GM12872 (cell line): Measurements from ENCODE around the gene SNRPB2.

Experiments used
- CTCF ChIP-seq: IDR thresholded peaks from 3 replicates; pipeline ENCODE4 v1.5.1; 2011; ENCODE audit warnings: low read depth, mild to moderate bottlenecking, low read length, moderate library complexity; ENCODE audit not compliant: insufficient read depth

The SNRPB2 gene

GRCh38 chr20:16732506-16733152 is 2.8 kb downstream of the SNRPB2 start:
- TF ChIP-seq CTCF: no peak

- no peak for TF ChIP-seq CTCF
Measured at GRCh38 chr20:16740365-16741072, 10.7 kb downstream of the SNRPB2 start.

DNA sequence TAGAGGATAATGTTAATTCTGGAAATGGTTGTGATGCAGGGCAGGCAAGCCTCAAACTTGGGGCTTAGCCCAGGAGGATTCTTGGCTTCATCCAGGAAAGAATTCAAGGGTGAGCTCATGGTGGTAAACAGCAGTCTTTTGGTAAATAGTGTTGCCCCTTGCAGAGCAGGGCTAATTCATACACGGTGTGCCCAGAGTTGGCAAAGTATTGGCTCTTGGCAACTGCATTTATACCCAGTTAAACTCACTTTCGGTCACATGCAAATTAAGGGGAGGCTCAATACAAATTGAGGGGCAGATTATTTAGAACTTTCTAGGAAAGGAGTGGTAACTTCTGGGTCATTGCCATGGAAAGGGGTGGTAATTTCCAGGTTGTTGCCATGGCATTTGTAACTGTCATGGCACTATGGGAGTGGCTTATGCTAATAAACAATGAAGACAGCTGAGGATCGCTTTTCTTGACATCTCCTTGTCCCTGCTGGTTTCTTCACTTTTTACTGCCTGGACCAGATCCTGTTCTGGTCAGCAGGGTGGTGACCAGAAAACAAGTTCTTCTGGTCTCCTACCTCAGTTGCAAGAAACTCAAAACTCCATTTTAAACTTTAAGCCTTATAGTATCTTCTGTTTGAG is 14.5 kb downstream of the SNRPB2 start:
- no peak for TF ChIP-seq CTCF

DNA sequence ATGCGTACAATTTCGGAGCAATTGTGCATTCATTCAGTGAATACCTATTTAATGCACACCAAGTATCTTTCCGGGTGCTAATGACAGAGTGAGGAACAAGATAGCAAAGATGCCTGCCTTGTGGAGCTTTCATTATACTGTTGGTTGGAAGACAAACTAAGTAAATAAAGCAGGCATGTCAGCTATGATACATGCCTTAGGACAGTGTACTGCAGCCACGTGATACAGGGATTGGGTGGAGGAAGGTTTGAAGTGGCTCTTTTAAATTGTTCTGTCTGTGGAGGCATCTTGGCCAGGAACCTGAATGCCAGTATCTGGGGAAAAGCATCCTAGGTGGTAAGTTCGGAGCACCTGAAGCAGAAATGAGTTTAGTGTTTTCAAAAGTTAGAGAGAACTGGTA is 15.4 kb downstream of the SNRPB2 start:
- no peak for TF ChIP-seq CTCF

- no peak for TF ChIP-seq CTCF
Measured at GRCh38 chr20:16747291-16747811, 17.5 kb downstream of the SNRPB2 start.

GRCh38 chr20:16748308-16748900 is 18.6 kb downstream of the SNRPB2 start, which contains the start of gene OTOR:
TSS of gene OTOR (plus strand) at chr20:16748358. CDS start at chr20:16748402, 44 bp downstream.
- TF ChIP-seq CTCF: no peak

DNA sequence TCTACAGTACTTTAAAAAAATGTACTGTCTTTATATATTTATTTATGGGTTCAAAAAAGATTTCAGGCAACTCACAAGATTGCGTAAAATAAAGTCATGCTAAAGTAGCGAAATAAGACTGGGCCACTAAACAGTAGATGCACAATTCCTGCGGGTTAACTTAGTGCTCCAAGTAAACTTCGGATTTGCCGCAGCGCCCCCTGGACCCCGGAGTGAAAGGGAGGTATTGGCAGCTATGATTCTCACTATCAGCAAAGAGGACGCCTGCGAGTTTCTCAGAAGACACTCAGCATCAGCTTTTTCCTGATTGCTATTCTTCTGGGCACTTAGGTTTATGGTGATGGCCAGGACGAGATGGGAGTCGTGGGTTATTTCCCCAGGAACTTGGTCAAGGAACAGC is 19.7 kb downstream of the SNRPB2 start:
- TF ChIP-seq CTCF: no peak; the same call in 2 of the 3 replicates
